ENCODE data around the gene PIGU. TPM values are rescaled to one million over a fixed set of nuclear protein-coding genes. Genes with fewer than 3 reads are reported as not detected.

Gene PIGU
- total and polyA plus RNA-seq, 2 of the 13 experiments (the other 11 are each of a cell fraction or from before 2014, with no cell fraction given) = 45.5 to 231 TPM

DNA sequence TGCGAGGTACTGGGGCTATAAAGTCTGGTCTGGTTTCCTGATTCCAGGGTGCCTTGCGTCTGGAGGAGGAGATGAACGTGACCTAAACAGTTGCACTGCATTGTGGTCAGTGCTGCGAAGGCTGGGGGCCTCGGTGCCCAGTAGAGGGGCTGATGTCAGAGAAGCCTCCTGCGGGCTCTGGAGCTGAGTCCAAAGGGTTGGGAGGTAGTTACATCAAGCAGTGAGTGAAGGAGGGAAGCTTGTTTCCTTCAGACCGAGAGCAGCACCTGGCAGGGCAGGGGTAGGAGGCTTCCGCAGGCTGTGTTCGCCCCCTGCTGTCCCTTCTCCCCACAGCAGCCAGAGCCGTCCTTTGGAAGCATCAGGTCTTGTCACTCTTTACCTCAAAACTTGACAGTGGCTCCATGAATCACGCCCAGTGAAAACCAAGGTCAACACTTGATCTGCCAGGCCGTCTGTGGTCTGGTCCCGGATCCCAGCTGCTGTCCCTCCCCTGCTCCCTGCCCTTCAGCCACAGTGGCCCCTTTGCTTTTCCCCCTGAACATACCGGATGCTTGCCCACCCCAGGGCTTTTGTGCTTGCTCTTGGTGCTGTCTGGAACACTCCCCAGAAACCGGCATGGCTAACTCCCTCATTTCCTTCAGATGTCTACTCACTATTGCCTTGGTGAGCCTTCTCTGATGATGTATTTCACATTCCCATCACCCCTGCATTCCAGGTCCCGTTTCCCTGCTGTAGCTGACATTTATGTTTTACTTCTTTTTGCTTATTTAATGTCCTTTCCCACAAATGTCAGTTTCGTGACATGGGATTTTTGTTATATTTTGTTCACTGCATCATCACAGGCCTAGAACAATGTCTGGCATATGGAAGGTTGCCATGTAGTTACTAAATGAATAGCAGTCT, 153.7 kb downstream of the PIGU start (continued):
- TF ChIP-seq, protein P1, sequence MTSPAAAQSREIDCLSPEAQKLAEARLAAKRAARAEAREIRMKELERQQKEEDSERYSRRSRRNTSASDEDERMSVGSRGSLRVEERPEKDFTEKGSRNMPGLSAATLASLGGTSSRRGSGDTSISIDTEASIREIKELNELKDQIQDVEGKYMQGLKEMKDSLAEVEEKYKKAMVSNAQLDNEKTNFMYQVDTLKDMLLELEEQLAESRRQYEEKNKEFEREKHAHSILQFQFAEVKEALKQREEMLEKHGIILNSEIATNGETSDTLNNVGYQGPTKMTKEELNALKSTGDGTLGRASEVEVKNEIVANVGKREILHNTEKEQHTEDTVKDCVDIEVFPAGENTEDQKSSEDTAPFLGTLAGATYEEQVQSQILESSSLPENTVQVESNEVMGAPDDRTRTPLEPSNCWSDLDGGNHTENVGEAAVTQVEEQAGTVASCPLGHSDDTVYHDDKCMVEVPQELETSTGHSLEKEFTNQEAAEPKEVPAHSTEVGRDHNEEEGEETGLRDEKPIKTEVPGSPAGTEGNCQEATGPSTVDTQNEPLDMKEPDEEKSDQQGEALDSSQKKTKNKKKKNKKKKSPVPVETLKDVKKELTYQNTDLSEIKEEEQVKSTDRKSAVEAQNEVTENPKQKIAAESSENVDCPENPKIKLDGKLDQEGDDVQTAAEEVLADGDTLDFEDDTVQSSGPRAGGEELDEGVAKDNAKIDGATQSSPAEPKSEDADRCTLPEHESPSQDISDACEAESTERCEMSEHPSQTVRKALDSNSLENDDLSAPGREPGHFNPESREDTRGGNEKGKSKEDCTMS (CRISPR knock-in tag; conservative IDR thresholded peaks at IDR 0.05) = no peak
- TF ChIP-seq SMYD3 (CRISPR knock-in tag; IDR thresholded peaks at IDR 0.05) = no peak
- TF ChIP-seq LCORL (IDR thresholded peaks at IDR 0.05) = no peak
- 0 out of 2 replicates have a peak, but pooled peaks have one; percentile 41 for TF ChIP-seq LCORL (CRISPR knock-in tag; IDR thresholded peaks at IDR 0.05)
- TF ChIP-seq, protein P2, sequence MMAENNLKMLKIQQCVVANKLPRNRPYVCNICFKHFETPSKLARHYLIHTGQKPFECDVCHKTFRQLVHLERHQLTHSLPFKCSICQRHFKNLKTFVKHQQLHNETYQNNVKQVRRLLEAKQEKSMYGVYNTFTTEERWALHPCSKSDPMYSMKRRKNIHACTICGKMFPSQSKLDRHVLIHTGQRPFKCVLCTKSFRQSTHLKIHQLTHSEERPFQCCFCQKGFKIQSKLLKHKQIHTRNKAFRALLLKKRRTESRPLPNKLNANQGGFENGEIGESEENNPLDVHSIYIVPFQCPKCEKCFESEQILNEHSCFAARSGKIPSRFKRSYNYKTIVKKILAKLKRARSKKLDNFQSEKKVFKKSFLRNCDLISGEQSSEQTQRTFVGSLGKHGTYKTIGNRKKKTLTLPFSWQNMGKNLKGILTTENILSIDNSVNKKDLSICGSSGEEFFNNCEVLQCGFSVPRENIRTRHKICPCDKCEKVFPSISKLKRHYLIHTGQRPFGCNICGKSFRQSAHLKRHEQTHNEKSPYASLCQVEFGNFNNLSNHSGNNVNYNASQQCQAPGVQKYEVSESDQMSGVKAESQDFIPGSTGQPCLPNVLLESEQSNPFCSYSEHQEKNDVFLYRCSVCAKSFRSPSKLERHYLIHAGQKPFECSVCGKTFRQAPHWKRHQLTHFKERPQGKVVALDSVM (CRISPR knock-in tag; IDR thresholded peaks at IDR 0.05) = no peak
- TF ChIP-seq ZNF713 (CRISPR knock-in tag; IDR thresholded peaks at IDR 0.05) = no peak; the same call in 1 of the 2 replicates
- peak; percentile 45; the same call in 1 of the 2 replicates for TF ChIP-seq ZNF792 (CRISPR knock-in tag; IDR thresholded peaks at IDR 0.05)
- no peak; the same call in 1 of the 2 replicates for TF ChIP-seq MYC (CRISPR knock-in tag; IDR thresholded peaks at IDR 0.05; ENCODE audit: borderline replicate concordance)
- TF ChIP-seq, protein P3, sequence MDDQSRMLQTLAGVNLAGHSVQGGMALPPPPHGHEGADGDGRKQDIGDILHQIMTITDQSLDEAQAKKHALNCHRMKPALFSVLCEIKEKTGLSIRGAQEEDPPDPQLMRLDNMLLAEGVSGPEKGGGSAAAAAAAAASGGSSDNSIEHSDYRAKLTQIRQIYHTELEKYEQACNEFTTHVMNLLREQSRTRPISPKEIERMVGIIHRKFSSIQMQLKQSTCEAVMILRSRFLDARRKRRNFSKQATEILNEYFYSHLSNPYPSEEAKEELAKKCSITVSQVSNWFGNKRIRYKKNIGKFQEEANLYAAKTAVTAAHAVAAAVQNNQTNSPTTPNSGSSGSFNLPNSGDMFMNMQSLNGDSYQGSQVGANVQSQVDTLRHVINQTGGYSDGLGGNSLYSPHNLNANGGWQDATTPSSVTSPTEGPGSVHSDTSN (CRISPR knock-in tag; IDR thresholded peaks at IDR 0.05; ENCODE audit: borderline replicate concordance) = no peak
- TF ChIP-seq ZIK1 (CRISPR knock-in tag; IDR thresholded peaks at IDR 0.05; ENCODE audit: borderline replicate concordance, low read depth) = peak; percentile 44; the same call in 1 of the 2 replicates
- peak; percentile 73; the same call in 1 of the 2 replicates for TF ChIP-seq CBX5 (CRISPR knock-in tag; IDR thresholded peaks at IDR 0.05; ENCODE audit: borderline replicate concordance)
- TF ChIP-seq POGZ (CRISPR knock-in tag; IDR thresholded peaks at IDR 0.05) = peak; percentile 44; the same call in 1 of the 2 replicates
- no peak for TF ChIP-seq ZFP36L1 (CRISPR knock-in tag; IDR thresholded peaks at IDR 0.05)
- TF ChIP-seq, protein P4, sequence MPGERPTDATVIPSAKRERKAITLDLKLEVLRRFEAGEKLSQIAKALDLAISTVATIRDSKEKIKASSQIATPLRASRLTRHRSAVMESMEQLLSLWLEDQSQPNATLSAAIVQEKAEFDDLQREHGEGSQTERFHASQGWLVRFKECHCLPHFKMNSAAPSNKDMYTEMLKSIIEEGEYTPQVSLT (CRISPR knock-in tag; IDR thresholded peaks at IDR 0.05; ENCODE audit: borderline replicate concordance, low read depth) = 0 out of 2 replicates have a peak, but pooled peaks have one; percentile 59
- peak; percentile 74 for TF ChIP-seq GATAD2A (CRISPR knock-in tag; IDR thresholded peaks at IDR 0.05)
- TF ChIP-seq FOXA3 (CRISPR knock-in tag; IDR thresholded peaks at IDR 0.05) = 0 out of 2 replicates have a peak, but pooled peaks have one; percentile 34
- no peak; the same call in 1 of the 2 replicates for TF ChIP-seq CHD2 (IDR thresholded peaks at IDR 0.05; ENCODE audit: low read depth, low read length)
- TF ChIP-seq HDAC6 (IDR thresholded peaks at IDR 0.05; ENCODE audit: low read depth, low read length) = no peak
- peak; percentile 64 for TF ChIP-seq AGO1 (IDR thresholded peaks at IDR 0.05; ENCODE audit: low read depth, low read length, poor library complexity, severe bottlenecking)
